ENCODE data around the gene PRKCSH. TPM values are rescaled to one million over a fixed set of nuclear protein-coding genes. Genes with fewer than 3 reads are reported as not detected.
"Not testable (repeated sequence)": the region's sequence is repeated elsewhere in the genome, so short reads cannot be mapped to it uniquely, and the experiment has no call there.

PRKCSH gene
- total and polyA plus RNA-seq, 2 donors = 62.9 to 108 TPM

DNA sequence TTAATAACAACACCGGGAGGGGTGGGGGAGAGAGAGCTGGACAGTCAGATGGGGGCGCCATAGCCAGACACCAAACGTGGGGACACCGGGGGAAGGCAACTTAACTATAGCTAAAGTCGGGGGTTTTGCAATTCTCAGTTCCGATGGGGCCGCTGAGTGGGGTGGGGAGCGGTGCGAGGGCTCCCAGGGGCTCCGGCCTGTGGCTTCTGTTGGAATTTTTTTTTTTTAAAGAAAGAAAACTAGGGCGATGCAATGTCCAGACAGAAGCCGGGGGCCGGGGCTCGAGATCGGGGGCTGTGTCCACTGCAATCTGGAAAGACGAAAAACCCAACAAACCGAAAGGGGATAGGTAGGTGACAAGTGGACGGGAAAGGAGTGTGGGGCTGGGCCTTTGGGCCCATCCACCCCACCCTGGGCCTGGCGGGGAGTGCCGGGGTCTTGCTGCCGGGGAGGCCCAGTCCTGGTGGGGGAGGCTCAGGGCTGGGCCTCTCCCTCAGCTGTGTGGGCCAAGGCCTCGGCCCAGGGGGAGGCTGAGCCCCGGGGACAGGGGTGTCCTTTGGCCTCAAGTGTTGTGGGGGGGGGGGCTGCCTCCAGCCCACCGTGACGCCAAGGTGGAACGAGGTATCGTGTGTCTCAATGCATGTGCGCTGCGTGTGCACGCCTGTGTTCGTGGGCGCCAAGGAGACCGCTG, 17.3 kb downstream of the PRKCSH start:
- peaks cover 0 to 16% of the 10 kb centered on the region in 2 donors for H3K27me3 ChIP-seq (ENCODE audit: control insufficient read depth in 2 of 2, insufficient read depth in 1 of 2, low read length in 1 of 2)
- no peak overlapping the region for H3K27ac ChIP-seq (ENCODE audit: low read depth in 1 of 2, low read length in 1 of 2)
- 89% methylated on average over 33 of the region's 33 CpGs for WGBS
- H3K4me3 ChIP-seq (ENCODE audit: low read length in 2 of 2) = no peak overlapping the region
- H3K4me1 ChIP-seq (ENCODE audit: control insufficient read depth in 2 of 2, insufficient read depth in 2 of 2, low read length in 2 of 2) = no peaks in the 10 kb centered on the region
- H3K9me3 ChIP-seq (ENCODE audit: control insufficient read depth in 2 of 2, insufficient read depth in 1 of 2, low read length in 1 of 2) = no peaks in the 10 kb centered on the region
- H3K36me3 ChIP-seq (ENCODE audit: control insufficient read depth in 2 of 2, insufficient read depth in 2 of 2, low read length in 1 of 2) = peaks cover 15 to 29% of the 10 kb centered on the region in 2 donors
- no peak for DNase-seq (ENCODE audit: low read depth in 6 of 9, low spot score in 9 of 9)

DNA sequence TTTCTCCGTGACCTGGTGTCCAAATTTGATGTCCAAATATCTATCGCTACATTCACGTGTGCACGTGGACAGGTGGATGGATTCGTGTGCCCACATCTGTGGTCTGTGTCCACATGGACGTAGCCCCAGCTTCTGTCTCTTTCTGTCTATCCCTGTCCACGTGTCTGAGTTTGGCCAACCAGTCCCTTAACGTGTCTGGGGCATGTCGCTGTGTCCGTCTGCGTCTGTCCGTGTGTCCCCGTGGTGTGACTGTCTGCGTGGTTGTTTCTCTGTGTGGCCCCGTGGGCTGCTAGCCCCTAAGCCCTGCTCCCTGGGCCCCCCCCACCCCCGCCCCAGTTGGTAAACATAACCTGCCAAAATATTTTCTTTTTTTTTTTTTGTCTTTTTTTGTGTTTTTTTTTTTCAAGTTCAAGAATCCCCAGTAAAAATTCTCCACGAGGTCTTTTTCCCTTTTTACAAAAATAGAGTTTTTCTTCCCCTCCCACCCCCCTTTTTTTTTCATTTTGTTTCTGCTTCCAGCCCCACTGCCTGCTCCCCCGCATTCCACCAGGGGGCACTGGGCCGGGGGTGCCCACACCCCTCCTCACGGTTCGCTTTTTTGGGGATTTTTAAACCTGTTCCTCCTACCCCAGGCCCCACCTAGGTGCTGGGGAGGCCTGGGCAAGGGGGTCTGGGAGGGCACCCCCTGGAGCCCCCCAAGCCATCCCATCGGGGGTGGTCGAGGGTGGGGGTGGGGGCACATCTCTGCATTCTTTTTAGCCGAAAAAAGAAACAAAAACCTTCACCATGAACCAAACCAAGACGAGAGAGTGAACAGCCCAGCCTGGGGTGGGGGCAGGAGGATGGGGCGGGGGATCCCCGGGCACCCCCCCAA, 18.3 kb downstream of the PRKCSH start:
- peak in 1 of 9 donors; percentile 14 for DNase-seq (ENCODE audit: low read depth in 6 of 9, low spot score in 9 of 9)
- H3K36me3 ChIP-seq (ENCODE audit: control insufficient read depth in 2 of 2, insufficient read depth in 2 of 2, low read length in 1 of 2) = peaks cover 7 to 20% of the 10 kb centered on the region in 2 donors

DNA sequence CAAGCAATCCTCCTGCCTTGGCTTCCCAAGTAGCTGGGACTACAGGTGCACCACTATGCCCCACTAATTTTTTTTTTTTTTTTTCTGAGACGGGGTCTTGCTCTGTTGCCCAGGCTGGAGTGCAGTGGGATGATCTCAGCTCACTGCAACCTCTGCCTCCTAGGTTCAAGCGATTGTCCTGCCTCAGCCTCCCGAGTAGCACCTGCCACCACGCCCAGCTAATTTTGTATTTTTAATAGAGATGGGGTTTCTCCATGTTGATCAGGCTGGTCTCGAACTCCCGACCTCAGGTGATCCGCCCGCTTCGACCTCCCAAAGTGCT, 19.8 kb downstream of the PRKCSH start:
- H3K27ac ChIP-seq (ENCODE audit: low read depth in 1 of 2, low read length in 1 of 2); H3K36me3 ChIP-seq (ENCODE audit: control insufficient read depth in 2 of 2, insufficient read depth in 2 of 2, low read length in 1 of 2); H3K9me3 ChIP-seq (ENCODE audit: control insufficient read depth in 2 of 2, insufficient read depth in 1 of 2, low read length in 1 of 2); DNase-seq (ENCODE audit: low read depth in 6 of 9, low spot score in 9 of 9); H3K4me3 ChIP-seq (ENCODE audit: low read length in 2 of 2); H3K4me1 ChIP-seq (ENCODE audit: control insufficient read depth in 2 of 2, insufficient read depth in 2 of 2, low read length in 2 of 2): not testable (repeated sequence)
- peaks cover 0 to 25% of the 10 kb centered on the region in 2 donors for H3K27me3 ChIP-seq (ENCODE audit: control insufficient read depth in 2 of 2, insufficient read depth in 1 of 2, low read length in 1 of 2)
- WGBS = 93% methylated on average over 9 of the region's 9 CpGs

More for the DNA sequence above, 18.3 kb downstream of the PRKCSH start:
- H3K4me1 ChIP-seq (ENCODE audit: control insufficient read depth in 2 of 2, insufficient read depth in 2 of 2, low read length in 2 of 2) = no peaks in the 10 kb centered on the region
- 58% methylated on average over 27 of the region's 27 CpGs for WGBS
- no peak overlapping the region for H3K27ac ChIP-seq (ENCODE audit: low read depth in 1 of 2, low read length in 1 of 2)
- peaks cover 0 to 21% of the 10 kb centered on the region in 2 donors for H3K27me3 ChIP-seq (ENCODE audit: control insufficient read depth in 2 of 2, insufficient read depth in 1 of 2, low read length in 1 of 2)
- H3K9me3 ChIP-seq (ENCODE audit: control insufficient read depth in 2 of 2, insufficient read depth in 1 of 2, low read length in 1 of 2) = no peaks in the 10 kb centered on the region
- no peak overlapping the region for H3K4me3 ChIP-seq (ENCODE audit: low read length in 2 of 2)

GRCh38 chr19:11456659-11457058, 21.2 kb downstream of the PRKCSH start:
- no peak overlapping the region for H3K27ac ChIP-seq (ENCODE audit: low read depth in 1 of 2, low read length in 1 of 2)
- H3K27me3 ChIP-seq (ENCODE audit: control insufficient read depth in 2 of 2, insufficient read depth in 1 of 2, low read length in 1 of 2) = peaks cover 0 to 25% of the 10 kb centered on the region in 2 donors
- WGBS = 95% methylated on average over 7 of the region's 7 CpGs
- H3K36me3 ChIP-seq (ENCODE audit: control insufficient read depth in 2 of 2, insufficient read depth in 2 of 2, low read length in 1 of 2) = no peaks in the 10 kb centered on the region
- no peak overlapping the region for H3K4me3 ChIP-seq (ENCODE audit: low read length in 2 of 2)
- no peak for DNase-seq (ENCODE audit: low read depth in 6 of 9, low spot score in 9 of 9)
- H3K9me3 ChIP-seq (ENCODE audit: control insufficient read depth in 2 of 2, insufficient read depth in 1 of 2, low read length in 1 of 2) = no peaks in the 10 kb centered on the region
- no peaks in the 10 kb centered on the region for H3K4me1 ChIP-seq (ENCODE audit: control insufficient read depth in 2 of 2, insufficient read depth in 2 of 2, low read length in 2 of 2)

DNA sequence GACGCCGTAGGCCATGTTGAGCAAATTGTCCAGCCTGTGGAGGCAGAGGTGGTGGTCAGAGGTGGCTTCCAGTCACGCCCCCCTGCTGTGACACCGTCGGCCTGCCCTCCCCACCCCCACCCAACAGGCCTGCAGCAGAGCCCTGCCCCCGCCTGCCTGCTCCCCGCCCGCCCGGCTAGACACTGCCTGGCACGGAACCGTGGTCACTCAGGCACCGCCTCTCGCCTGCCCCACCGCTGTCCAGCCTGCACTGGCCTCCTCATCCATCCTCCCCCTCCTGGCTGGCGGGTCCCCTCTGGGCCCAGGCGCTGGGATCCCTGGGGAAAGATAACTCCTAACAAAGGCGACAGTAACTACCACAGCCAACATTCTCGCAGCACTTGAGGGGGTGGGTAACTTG, 21.7 kb downstream of the PRKCSH start:
- Histone ChIP-seq H3K9me3 (ENCODE audit: control insufficient read depth in 2 of 2, insufficient read depth in 1 of 2, low read length in 1 of 2) (no peaks in the 10 kb centered on the region), H3K4me1 (ENCODE audit: control insufficient read depth in 2 of 2, insufficient read depth in 2 of 2, low read length in 2 of 2) (no peaks in the 10 kb centered on the region), H3K27ac (ENCODE audit: low read depth in 1 of 2, low read length in 1 of 2) (no peak overlapping the region), H3K36me3 (ENCODE audit: control insufficient read depth in 2 of 2, insufficient read depth in 2 of 2, low read length in 1 of 2) (no peaks in the 10 kb centered on the region), H3K4me3 (ENCODE audit: low read length in 2 of 2) (no peak overlapping the region), H3K27me3 (ENCODE audit: control insufficient read depth in 2 of 2, insufficient read depth in 1 of 2, low read length in 1 of 2) (peaks cover 0 to 25% of the 10 kb centered on the region in 2 donors)
- WGBS = 68% methylated on average over 18 of the region's 18 CpGs
- no peak for DNase-seq (ENCODE audit: low read depth in 6 of 9, low spot score in 9 of 9)

- 90% methylated on average over 20 of the region's 20 CpGs for WGBS
- Histone ChIP-seq H3K27me3 (ENCODE audit: control insufficient read depth in 2 of 2, insufficient read depth in 1 of 2, low read length in 1 of 2) (peaks cover 0 to 25% of the 10 kb centered on the region in 2 donors), H3K4me3 (ENCODE audit: low read length in 2 of 2) (no peak overlapping the region), H3K27ac (ENCODE audit: low read depth in 1 of 2, low read length in 1 of 2) (no peak overlapping the region), H3K36me3 (ENCODE audit: control insufficient read depth in 2 of 2, insufficient read depth in 2 of 2, low read length in 1 of 2) (no peaks in the 10 kb centered on the region), H3K9me3 (ENCODE audit: control insufficient read depth in 2 of 2, insufficient read depth in 1 of 2, low read length in 1 of 2) (no peaks in the 10 kb centered on the region), H3K4me1 (ENCODE audit: control insufficient read depth in 2 of 2, insufficient read depth in 2 of 2, low read length in 2 of 2) (no peaks in the 10 kb centered on the region)
- no peak for DNase-seq (ENCODE audit: low read depth in 6 of 9, low spot score in 9 of 9)
These were observed 22.4 kb downstream of the PRKCSH start for GRCh38 chr19:11457831-11458230.

DNA sequence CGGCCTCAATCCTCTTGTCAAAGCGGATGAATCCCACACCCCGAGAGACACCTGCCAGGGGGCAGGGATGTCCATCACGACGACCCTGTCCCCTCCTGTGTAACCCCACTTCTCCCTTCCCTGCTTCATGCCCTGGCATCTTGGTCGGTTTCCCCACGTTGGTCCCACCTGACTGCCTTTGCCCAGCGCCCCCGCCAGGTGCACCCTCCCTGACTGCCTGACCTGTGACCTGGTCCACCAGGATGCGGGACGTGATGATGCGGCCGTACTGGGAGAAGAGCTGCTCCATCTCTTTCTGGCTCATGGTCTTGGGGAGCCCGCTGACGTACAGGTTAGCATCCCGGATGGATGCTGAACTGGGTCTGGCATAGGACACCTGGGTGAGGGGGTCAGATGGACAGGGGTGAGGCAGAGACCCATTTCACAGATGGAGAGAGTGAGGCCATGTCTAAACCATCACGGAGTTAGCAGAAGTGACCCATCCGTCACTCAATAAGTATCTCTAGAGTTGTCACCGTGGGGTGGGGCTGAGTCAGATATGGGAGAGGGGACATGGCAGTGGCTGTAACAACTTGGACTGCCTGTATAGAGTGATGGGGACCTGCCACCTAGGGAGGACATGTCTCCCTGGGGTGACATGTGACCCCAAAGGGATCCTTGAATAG, 22.9 kb downstream of the PRKCSH start:
- no peak overlapping the region for H3K4me3 ChIP-seq (ENCODE audit: low read length in 2 of 2)
- no peaks in the 10 kb centered on the region for H3K9me3 ChIP-seq (ENCODE audit: control insufficient read depth in 2 of 2, insufficient read depth in 1 of 2, low read length in 1 of 2)
- no peaks in the 10 kb centered on the region for H3K4me1 ChIP-seq (ENCODE audit: control insufficient read depth in 2 of 2, insufficient read depth in 2 of 2, low read length in 2 of 2)
- no peak for DNase-seq (ENCODE audit: low read depth in 6 of 9, low spot score in 9 of 9)
- 89% methylated on average over 19 of the region's 19 CpGs for WGBS
- H3K27me3 ChIP-seq (ENCODE audit: control insufficient read depth in 2 of 2, insufficient read depth in 1 of 2, low read length in 1 of 2) = peaks cover 0 to 25% of the 10 kb centered on the region in 2 donors
- no peaks in the 10 kb centered on the region for H3K36me3 ChIP-seq (ENCODE audit: control insufficient read depth in 2 of 2, insufficient read depth in 2 of 2, low read length in 1 of 2)
- no peak overlapping the region for H3K27ac ChIP-seq (ENCODE audit: low read depth in 1 of 2, low read length in 1 of 2)

- not testable (repeated sequence) for H3K4me1 ChIP-seq (ENCODE audit: control insufficient read depth in 2 of 2, insufficient read depth in 2 of 2, low read length in 2 of 2); H3K36me3 ChIP-seq (ENCODE audit: control insufficient read depth in 2 of 2, insufficient read depth in 2 of 2, low read length in 1 of 2); DNase-seq (ENCODE audit: low read depth in 6 of 9, low spot score in 9 of 9); H3K4me3 ChIP-seq (ENCODE audit: low read length in 2 of 2); H3K9me3 ChIP-seq (ENCODE audit: control insufficient read depth in 2 of 2, insufficient read depth in 1 of 2, low read length in 1 of 2); H3K27ac ChIP-seq (ENCODE audit: low read depth in 1 of 2, low read length in 1 of 2)
- WGBS = 88% methylated on average over 11 of the region's 11 CpGs
- peaks cover 0 to 24% of the 10 kb centered on the region in 2 donors for H3K27me3 ChIP-seq (ENCODE audit: control insufficient read depth in 2 of 2, insufficient read depth in 1 of 2, low read length in 1 of 2)
These were observed 23.5 kb downstream of the PRKCSH start for GRCh38 chr19:11458912-11459311.

GRCh38 chr19:11460207-11460606, 24.8 kb downstream of the PRKCSH start:
- Histone ChIP-seq H3K36me3 (ENCODE audit: control insufficient read depth in 2 of 2, insufficient read depth in 2 of 2, low read length in 1 of 2) (no peaks in the 10 kb centered on the region), H3K27me3 (ENCODE audit: control insufficient read depth in 2 of 2, insufficient read depth in 1 of 2, low read length in 1 of 2) (peaks cover 0 to 18% of the 10 kb centered on the region in 2 donors), H3K9me3 (ENCODE audit: control insufficient read depth in 2 of 2, insufficient read depth in 1 of 2, low read length in 1 of 2) (no peaks in the 10 kb centered on the region), H3K27ac (ENCODE audit: low read depth in 1 of 2, low read length in 1 of 2) (no peak overlapping the region), H3K4me1 (ENCODE audit: control insufficient read depth in 2 of 2, insufficient read depth in 2 of 2, low read length in 2 of 2) (no peaks in the 10 kb centered on the region), H3K4me3 (ENCODE audit: low read length in 2 of 2) (no peak overlapping the region)
- WGBS = 61% methylated on average over 4 of the region's 4 CpGs
- DNase-seq (ENCODE audit: low read depth in 6 of 9, low spot score in 9 of 9) = no peak
